ENCODE data around the gene MYO15B.

The MYO15B gene

DNA sequence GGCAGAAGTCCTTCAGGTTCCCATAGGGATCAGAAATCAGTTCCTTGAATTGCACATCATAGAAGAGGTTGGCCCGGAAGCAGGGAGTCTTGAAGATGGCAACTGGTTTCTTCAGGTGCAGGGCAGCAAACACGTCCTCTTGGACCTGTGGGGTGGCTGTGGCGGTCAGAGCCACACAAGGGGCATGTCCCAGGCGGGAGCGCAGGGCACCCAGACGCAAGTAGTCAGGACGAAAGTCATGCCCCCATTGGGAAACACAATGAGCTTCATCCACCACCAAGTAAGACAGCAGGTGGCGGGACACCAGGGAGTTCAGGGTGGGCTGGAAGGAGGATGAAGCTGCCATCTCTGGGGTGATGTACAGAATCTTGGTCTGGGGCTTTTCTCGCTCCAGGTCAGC lies 74.9 kb downstream of the MYO15B start:
- Histone ChIP-seq H3K27me3 (ENCODE audit: insufficient read depth, low read length) (no peaks in the 10 kb centered on the region), H3K9ac (ENCODE audit: low read depth, low read length) (no peak overlapping the region), H3K4me1 (ENCODE audit: insufficient read depth, low read length) (peaks cover 3% of the 10 kb centered on the region; the same call in 1 of the 2 replicates), H3K27ac (ENCODE audit: low read depth, low read length) (no peak overlapping the region), H3K4me3 (ENCODE audit: low read length) (no peak overlapping the region), H3K36me3 (ENCODE audit: insufficient read depth, low read length) (peaks cover 47% of the 10 kb centered on the region), H3K9me3 (ENCODE audit: insufficient read depth, low read depth, low read length) (no peaks in the 10 kb centered on the region)
- 93% methylated on average over 9 of the region's 9 CpGs for WGBS

DNA sequence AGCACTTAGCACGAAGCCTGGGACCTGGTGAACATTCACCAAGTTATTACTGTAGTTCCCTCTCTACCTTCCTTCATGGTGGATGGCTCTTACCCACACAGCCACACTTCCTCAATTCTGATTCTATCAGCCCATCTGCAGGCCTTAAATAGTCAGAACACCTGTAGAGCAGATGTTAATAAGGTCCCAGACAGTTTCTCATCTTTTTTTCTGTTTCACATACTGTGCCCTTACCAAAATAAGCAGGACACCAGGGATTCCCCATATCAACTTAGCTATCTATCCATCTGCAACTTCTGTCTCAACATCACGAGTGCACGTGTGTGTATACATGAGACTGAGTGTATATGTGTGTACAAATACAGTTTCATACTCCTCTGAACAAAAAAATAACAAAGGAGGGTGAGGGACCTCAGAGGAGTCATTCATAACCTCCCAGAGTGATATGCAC lies 76.5 kb downstream of the MYO15B start:
- Histone ChIP-seq H3K9ac (ENCODE audit: low read depth, low read length) (no peak overlapping the region), H3K27ac (ENCODE audit: low read depth, low read length) (no peak overlapping the region), H3K4me3 (ENCODE audit: low read length) (no peak overlapping the region), H3K9me3 (ENCODE audit: insufficient read depth, low read depth, low read length) (no peaks in the 10 kb centered on the region), H3K4me1 (ENCODE audit: insufficient read depth, low read length) (peaks cover 9% of the 10 kb centered on the region; the same call in 1 of the 2 replicates), H3K36me3 (ENCODE audit: insufficient read depth, low read length) (peaks cover 48% of the 10 kb centered on the region), H3K27me3 (ENCODE audit: insufficient read depth, low read length) (no peaks in the 10 kb centered on the region)
- 94% methylated on average over 1 of the region's 3 CpGs for WGBS

DNA sequence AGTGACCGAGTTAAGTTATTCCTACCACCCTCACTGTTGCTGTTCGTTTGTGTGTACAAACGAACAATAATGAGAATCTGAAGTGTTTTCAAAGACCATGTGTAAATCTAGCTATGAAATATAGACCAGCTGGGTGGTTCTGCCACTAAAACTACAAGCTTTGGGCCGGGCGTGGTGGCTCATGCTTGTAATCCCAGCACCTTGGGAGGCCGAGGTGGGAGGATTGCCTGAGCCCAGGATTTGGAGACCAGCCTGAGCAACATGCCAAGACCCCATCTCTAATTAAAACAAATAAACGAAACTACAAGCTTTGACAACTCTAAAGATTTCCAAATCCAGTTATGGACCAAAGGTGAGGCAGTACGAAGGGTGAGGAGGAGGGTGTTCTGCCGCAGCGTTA lies 78.4 kb downstream of the MYO15B start:
- Histone ChIP-seq H3K9ac (ENCODE audit: low read depth, low read length) (peak overlapping the region; percentile 88; the same call in 1 of the 2 replicates), H3K9me3 (ENCODE audit: insufficient read depth, low read depth, low read length) (no peaks in the 10 kb centered on the region), H3K4me1 (ENCODE audit: insufficient read depth, low read length) (peaks cover 9% of the 10 kb centered on the region; the same call in 1 of the 2 replicates), H3K36me3 (ENCODE audit: insufficient read depth, low read length) (peaks cover 54% of the 10 kb centered on the region), H3K27me3 (ENCODE audit: insufficient read depth, low read length) (no peaks in the 10 kb centered on the region), H3K27ac (ENCODE audit: low read depth, low read length) (no peak overlapping the region), H3K4me3 (ENCODE audit: low read length) (peak overlapping the region; percentile 83)
- WGBS: 92% methylated on average over 10 of the region's 10 CpGs

DNA sequence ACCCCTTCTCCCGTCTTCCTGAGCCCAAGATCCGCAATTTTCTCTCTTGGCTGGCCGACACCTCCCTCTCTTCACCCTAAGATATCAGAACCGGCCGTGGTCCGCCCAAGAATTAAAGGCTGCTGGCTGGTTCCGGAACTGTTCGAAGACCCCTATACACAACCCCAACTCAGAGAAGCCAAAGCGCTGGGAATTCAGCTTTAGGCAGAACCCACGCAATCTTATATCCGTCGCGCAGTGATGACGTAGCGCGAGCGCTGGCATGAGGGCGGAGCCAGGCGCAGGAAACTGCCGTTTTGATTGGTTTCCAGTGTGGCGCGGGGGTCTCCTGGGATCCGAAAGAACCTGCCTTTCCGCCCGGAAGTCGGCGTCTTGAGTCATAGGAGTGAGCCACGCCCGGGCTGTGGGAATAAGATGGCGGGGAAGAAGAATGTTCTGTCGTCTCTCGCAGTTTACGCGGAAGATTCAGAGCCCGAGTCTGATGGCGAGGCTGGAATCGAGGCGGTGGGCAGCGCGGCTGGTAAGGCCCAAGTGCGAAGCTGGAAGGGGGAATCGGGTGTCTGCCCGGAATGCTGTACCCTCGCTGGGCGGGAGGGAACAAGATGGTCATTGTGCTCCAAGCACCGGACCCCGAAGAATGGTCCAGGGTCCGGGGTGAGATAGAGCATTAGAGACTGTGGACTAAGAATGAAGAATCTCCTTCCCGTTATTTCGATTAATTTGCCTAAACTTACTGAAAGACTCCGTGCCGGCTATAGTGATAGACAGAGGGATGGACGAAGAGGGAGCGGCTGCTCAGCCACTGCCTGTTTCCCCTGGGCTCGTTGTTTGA lies 79.6 kb downstream of the MYO15B start, which contains the start of the genes RECQL5 and SAP30BP:
RECQL5 (minus strand) TSS at position 196 of the 832 bp plus-strand sequence. CDS start 597 bp downstream, outside the sequence.
SAP30BP (plus strand) TSS at position 380 of the 832 bp plus-strand sequence; CDS start at position 415, 35 bp downstream.
- H3K4me1 ChIP-seq (ENCODE audit: insufficient read depth, low read length): peaks cover 9% of the 10 kb centered on the region; the same call in 1 of the 2 replicates
- peaks cover 56% of the 10 kb centered on the region for H3K36me3 ChIP-seq (ENCODE audit: insufficient read depth, low read length)
- H3K4me3 ChIP-seq (ENCODE audit: low read length): peak within 1 kb of the TSS; percentile 83
- H3K9me3 ChIP-seq (ENCODE audit: insufficient read depth, low read depth, low read length): no peaks in the 10 kb centered on the region
- H3K27me3 ChIP-seq (ENCODE audit: insufficient read depth, low read length): no peaks in the 10 kb centered on the region
- under 1% methylated on average over 55 of the region's 55 CpGs for WGBS
- H3K27ac ChIP-seq (ENCODE audit: low read depth, low read length): peak within 1 kb of the TSS; percentile 77
- H3K9ac ChIP-seq (ENCODE audit: low read depth, low read length): peak within 1 kb of the TSS; percentile 88

DNA sequence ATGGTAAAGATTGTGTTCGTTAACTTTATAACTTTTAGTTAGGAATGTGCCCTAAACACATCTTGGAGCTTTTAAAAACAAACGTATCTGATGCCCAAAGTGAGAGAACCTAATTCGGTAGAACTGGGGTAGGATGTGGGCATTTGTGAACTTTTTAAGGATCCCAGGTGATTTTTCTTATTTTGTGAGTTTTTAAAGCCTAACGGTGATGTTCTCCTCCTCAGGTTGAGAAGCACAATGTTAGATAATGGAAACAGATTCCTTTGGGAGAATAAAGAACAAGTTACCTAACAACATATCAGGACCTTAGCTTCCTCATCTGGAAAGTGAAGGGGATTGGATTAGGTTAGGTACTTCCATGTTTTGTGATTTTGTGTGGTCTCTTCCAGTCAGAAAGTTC lies 80.2 kb downstream of the MYO15B start:
- peaks cover 9% of the 10 kb centered on the region; the same call in 1 of the 2 replicates for H3K4me1 ChIP-seq (ENCODE audit: insufficient read depth, low read length)
- H3K9me3 ChIP-seq (ENCODE audit: insufficient read depth, low read depth, low read length): no peaks in the 10 kb centered on the region
- no peaks in the 10 kb centered on the region for H3K27me3 ChIP-seq (ENCODE audit: insufficient read depth, low read length)
- H3K9ac ChIP-seq (ENCODE audit: low read depth, low read length): peak overlapping the region; percentile 88
- peak overlapping the region; percentile 77 for H3K27ac ChIP-seq (ENCODE audit: low read depth, low read length)
- peak overlapping the region; percentile 83 for H3K4me3 ChIP-seq (ENCODE audit: low read length)
- peaks cover 56% of the 10 kb centered on the region for H3K36me3 ChIP-seq (ENCODE audit: insufficient read depth, low read length)
- 13% methylated on average over 4 of the region's 4 CpGs for WGBS

DNA sequence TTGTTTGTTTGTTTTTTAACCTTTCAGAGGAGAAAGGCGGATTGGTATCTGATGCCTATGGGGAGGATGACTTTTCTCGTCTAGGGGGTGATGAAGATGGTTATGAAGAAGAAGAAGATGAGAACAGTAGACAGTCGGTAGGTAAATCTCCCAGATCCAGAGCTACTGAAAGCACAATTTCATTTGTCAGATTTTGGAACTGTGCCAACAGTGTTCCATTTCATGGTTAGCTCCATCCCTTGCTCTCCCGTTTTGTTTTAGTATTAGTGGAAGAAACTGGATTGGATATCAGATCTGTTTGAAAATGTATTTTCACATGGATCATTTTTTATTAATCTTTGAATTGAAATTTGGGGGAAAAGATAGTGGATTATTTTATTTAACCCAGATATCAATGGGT lies 80.9 kb downstream of the MYO15B start:
- no peaks in the 10 kb centered on the region for H3K27me3 ChIP-seq (ENCODE audit: insufficient read depth, low read length)
- H3K4me1 ChIP-seq (ENCODE audit: insufficient read depth, low read length): peaks cover 9% of the 10 kb centered on the region; the same call in 1 of the 2 replicates
- H3K4me3 ChIP-seq (ENCODE audit: low read length): peak overlapping the region; percentile 83
- no peaks in the 10 kb centered on the region for H3K9me3 ChIP-seq (ENCODE audit: insufficient read depth, low read depth, low read length)
- 95% methylated on average over 4 of the region's 4 CpGs for WGBS
- no peak overlapping the region; the same call in 1 of the 2 replicates for H3K9ac ChIP-seq (ENCODE audit: low read depth, low read length)
- H3K36me3 ChIP-seq (ENCODE audit: insufficient read depth, low read length): peaks cover 60% of the 10 kb centered on the region
- H3K27ac ChIP-seq (ENCODE audit: low read depth, low read length): no peak overlapping the region

DNA sequence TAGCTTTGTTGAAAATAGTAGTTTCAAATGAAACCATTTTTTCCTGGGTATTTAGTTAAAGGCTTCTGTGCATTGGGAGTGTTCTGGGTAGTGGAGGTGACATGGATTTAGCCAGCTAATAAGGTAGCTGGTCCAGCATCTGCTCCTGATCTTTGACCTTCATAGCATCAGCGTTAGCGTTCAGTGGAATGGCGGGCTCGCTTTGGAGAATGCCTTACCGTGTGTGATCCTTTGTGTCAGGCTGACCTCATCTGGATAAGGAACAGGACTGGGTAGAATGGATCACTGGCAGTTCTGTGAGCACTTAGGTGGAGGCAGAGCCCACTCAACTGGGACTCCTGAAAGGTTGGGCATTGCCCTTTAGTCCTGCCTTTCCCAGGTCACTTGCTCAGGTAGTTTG lies 83.3 kb downstream of the MYO15B start:
- Histone ChIP-seq H3K36me3 (ENCODE audit: insufficient read depth, low read length) (peaks cover 67% of the 10 kb centered on the region), H3K9me3 (ENCODE audit: insufficient read depth, low read depth, low read length) (no peaks in the 10 kb centered on the region), H3K4me3 (ENCODE audit: low read length) (no peak overlapping the region), H3K27ac (ENCODE audit: low read depth, low read length) (no peak overlapping the region), H3K27me3 (ENCODE audit: insufficient read depth, low read length) (no peaks in the 10 kb centered on the region), H3K9ac (ENCODE audit: low read depth, low read length) (no peak overlapping the region), H3K4me1 (ENCODE audit: insufficient read depth, low read length) (peaks cover 9% of the 10 kb centered on the region; the same call in 1 of the 2 replicates)
- WGBS: 89% methylated on average over 5 of the region's 5 CpGs

DNA sequence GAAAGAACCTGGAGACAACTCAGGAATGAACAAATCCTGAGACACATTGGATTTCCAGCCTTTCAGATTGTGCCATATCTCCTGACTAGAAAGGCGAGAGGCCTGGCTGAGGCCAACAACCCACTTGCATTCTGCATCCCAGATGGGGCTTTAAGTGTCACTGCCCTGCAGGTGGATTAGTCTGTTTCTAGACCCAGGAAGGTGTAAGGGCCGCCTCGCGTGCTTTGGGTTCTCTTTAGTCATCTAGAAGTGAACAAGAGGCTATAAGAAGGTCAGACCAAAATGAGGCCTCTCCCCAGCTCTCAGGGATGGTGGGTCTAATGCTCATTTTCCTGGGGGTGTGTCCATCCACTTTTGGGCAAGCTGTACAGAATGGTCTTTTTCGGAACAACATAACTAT lies 84.4 kb downstream of the MYO15B start:
- Histone ChIP-seq H3K27ac (ENCODE audit: low read depth, low read length) (no peak overlapping the region), H3K36me3 (ENCODE audit: insufficient read depth, low read length) (peaks cover 75% of the 10 kb centered on the region), H3K9me3 (ENCODE audit: insufficient read depth, low read depth, low read length) (no peaks in the 10 kb centered on the region), H3K4me1 (ENCODE audit: insufficient read depth, low read length) (peaks cover 6% of the 10 kb centered on the region; the same call in 1 of the 2 replicates), H3K4me3 (ENCODE audit: low read length) (no peak overlapping the region), H3K9ac (ENCODE audit: low read depth, low read length) (no peak overlapping the region), H3K27me3 (ENCODE audit: insufficient read depth, low read length) (no peaks in the 10 kb centered on the region)
- WGBS: 96% methylated on average over 5 of the region's 5 CpGs

DNA sequence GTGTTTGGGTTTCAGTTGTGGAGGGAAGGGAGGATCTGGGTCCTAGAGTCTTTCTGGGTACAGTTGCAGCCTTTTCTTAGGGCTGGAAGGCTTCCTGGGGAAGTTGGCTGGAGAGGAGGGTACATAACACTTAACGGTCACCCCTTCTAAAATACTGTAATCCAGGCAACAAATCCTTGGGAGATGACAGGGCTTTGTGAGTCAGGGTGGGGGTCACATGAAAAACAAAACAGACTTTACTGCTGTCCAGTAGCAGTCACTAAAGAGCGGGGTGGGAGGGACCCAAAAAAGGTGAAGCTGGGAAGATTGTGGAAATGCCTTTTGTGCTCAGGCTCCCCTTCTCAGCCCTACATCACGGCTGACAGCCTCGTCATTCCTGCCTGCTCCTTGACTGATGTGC lies 85.9 kb downstream of the MYO15B start:
- H3K36me3 ChIP-seq (ENCODE audit: insufficient read depth, low read length): peaks cover 82% of the 10 kb centered on the region
- peaks cover under 1% of the 10 kb centered on the region; the same call in 1 of the 2 replicates for H3K4me1 ChIP-seq (ENCODE audit: insufficient read depth, low read length)
- H3K27ac ChIP-seq (ENCODE audit: low read depth, low read length): no peak overlapping the region
- H3K27me3 ChIP-seq (ENCODE audit: insufficient read depth, low read length): no peaks in the 10 kb centered on the region
- 92% methylated on average over 3 of the region's 4 CpGs for WGBS
- no peak overlapping the region for H3K4me3 ChIP-seq (ENCODE audit: low read length)
- H3K9ac ChIP-seq (ENCODE audit: low read depth, low read length): no peak overlapping the region
- H3K9me3 ChIP-seq (ENCODE audit: insufficient read depth, low read depth, low read length): no peaks in the 10 kb centered on the region
